GM21360 (cell line): ENCODE measurements around the gene MAFG.

ENCODE experiments used
- ATAC-seq: cut with Tn5 transposase; IDR thresholded peaks from one replicate; pipeline ENCODE4 v1.9.1; 2021; ENCODE audit warnings: mild to moderate bottlenecking, moderate library complexity; ENCODE audit not compliant: unreplicated experiment

Gene MAFG

GRCh38 chr17:81927653-81928543, at the start of gene MAFG:
Gene MAFG, minus strand, starts transcription at chr17:81927735. Its CDS starts 4,550 bp downstream, at chr17:81923185.
- ATAC-seq, result peak; percentile 52

DNA sequence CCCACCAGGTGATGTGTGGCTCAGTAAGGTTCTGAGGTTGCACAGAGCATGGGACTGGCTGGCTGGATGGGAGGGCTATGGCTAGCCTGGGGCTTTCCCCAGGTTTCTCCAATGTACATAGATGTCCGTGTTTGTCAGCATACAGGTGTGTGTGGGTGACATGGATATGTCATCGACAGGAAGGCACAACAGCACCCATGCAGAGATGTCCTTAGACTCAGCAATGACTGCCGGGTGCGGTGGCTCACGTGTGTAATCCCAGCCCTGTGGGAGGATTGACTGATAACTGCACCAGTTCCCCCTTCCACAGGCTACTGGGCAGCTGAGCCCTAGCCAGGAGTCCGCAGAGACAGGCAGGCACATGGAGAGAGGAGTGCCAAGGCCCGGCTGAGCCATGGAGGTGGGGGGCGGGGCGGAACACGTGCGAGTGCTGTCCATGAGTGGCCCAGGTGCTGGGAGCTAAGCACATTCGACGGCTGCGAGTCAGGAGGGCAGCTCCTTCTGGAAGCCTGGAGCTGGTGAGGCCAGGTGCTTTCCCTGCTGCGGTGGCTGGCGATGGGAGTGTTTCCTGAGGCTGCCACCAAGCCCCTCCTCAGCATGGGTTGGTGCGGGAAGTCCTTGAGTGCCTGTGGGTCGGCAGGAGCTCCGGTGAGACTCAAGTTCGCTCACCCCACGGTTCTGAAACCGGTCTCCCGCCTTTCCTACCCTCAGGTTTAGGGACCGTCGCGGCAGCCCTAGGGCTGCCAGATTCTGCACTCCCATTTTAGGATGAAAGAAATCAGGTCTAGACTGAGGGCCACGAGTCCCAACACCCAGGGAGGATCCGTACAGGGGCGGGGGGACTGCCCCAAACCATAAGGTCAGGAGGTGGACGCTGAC, 49.0 kb upstream of the MAFG start:
- ATAC-seq, result peak; percentile 13

- ATAC-seq, result no peak
Measured at GRCh38 chr17:81973432-81973831, 45.9 kb upstream of the MAFG start.

- ATAC-seq, result no peak
Measured at GRCh38 chr17:81968850-81969812, 41.6 kb upstream of the MAFG start.

- no peak for ATAC-seq
Measured at GRCh38 chr17:81968396-81968745, 40.8 kb upstream of the MAFG start.

- peak; percentile 56 for ATAC-seq
Measured at GRCh38 chr17:81967533-81968395, 40.2 kb upstream of the MAFG start.

GRCh38 chr17:81967244-81967532, 39.7 kb upstream of the MAFG start:
- ATAC-seq, result no peak

DNA sequence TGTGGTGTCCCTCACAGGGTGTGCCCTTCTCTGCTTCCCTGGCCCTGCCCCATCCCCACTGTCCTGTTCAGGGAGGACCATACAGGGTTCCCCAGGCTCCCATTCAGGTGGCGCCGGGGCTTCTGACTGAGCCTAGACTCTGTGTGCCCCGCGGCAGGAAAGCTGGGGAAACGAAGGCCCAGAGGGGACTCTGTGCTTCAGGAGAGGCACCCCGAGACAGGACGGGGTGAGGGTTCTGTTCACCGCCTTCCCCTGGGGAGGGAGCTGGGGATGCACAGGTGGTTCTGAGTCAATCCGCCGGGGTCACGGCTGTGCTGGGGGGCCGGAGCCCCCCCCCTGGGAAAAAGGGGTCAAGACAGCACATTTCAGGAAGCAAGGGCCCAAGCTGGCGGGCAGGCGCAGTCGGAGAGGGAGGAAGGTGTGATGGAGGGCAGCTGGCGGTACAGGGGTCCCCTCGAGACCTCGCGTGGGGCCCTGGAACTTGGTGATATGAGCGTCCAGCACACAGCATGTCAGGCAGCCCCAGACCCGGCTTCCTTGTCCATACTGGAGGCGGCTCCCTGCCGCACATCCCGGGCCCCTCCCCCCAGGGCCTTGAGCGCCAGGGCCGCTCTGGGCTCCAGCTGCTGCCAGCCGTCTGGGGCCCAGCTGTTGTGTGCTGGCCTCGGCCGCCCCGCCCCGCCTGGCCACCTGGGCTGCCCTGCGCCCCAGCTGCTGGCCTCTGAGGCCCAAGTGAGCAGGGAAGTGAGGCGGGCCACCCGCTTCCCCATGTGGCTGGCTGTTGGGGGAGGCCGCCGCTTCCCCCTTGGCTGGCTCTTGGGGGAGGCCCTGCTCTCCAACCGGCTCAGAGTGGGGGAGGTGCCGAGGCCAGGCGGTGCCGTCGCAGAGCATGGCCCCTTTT, 39.1 kb upstream of the MAFG start:
- ATAC-seq, result no peak

DNA sequence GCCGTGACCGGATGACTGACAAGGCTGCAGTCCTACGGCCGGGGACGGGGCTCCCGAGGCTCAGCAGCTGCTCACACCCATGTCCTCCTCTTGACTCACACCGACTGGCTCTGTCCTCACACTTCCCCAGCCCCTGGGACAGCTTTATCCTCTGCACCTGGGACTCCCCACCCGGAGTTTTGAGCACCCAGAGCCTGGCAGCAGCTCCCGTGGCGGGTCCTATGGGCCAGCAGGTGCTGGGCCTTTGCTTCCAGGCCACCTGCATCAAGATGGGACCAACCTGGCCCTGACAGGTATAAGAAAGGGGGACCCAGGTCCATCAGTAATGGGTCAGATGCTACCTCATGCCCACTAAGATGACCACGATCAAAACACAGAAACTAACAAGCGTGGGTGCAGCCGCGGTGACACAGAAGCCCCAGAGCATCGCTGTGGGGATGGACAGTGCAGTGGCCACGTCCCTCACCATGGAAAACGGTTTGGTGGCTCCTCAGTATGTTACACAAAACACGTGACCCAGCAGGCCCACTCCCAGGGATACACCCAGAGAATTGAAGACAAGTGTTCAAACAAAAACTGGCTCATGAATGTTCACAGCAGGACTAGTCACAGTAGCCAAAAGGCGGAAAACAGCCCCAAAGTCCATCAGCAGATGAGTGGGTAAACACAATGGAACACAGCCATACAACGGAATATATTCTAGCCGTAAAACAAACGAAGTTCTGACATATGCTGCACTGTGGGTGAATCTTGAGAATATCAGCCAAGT, 36.7 kb upstream of the MAFG start:
- no peak for ATAC-seq

- ATAC-seq, result no peak
Measured at GRCh38 chr17:81962499-81963441, 35.2 kb upstream of the MAFG start.

- no peak for ATAC-seq
Measured at GRCh38 chr17:81961521-81962498, 34.3 kb upstream of the MAFG start.

GRCh38 chr17:81961087-81961511, 33.6 kb upstream of the MAFG start, which contains the start of gene NOTUM:
Gene NOTUM, minus strand, starts transcription at chr17:81961187. Its CDS starts 278 bp downstream, at chr17:81960909.
- no peak for ATAC-seq

- ATAC-seq, result no peak
Measured at GRCh38 chr17:81960130-81960958, 32.8 kb upstream of the MAFG start.

DNA sequence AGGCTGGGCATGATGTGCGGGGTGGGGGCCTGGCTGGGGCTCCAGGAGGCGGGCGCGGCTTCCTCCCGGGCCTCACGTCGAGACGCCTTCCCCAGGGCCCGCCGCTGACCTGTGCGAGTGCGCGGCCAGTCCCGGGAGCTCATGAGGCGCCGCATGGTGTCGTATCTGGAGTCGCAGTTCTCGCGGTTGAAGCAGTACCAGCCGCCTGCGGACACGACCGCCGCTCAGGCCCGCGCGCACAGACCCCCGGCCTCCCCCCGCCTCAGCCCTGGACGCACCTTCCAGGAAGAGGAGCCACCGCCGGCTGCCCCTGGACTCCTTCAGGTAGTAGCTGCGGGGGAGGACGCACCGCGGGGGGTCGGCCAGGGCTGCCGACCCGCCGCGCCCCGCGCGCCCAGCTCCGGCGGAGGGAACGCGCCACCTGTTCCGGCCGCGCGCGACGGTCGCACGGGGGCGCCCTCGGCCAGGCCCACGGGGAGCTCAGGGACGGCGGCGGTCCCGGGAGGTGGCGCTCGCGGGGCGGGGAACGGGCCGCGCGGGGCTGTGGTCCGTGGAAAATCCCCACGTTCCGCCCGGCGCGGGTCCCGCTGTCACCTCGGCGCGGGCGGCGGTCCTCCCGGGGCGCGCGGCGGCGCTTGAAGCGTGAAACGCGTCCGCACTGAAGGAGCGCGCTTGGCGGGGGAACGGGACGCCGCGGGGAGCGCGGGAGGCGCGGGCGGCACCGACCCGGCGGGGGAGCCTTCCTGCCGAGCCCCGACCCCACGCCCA, 32.0 kb upstream of the MAFG start:
- ATAC-seq, result peak; percentile 67
